ENCODE data around the gene VDAC2. TPM values are rescaled to one million over a fixed set of nuclear protein-coding genes. Genes with fewer than 3 reads are reported as not detected.

The VDAC2 gene
- total and polyA plus RNA-seq, 7 donors = 314 to 770 (median 432) TPM

DNA sequence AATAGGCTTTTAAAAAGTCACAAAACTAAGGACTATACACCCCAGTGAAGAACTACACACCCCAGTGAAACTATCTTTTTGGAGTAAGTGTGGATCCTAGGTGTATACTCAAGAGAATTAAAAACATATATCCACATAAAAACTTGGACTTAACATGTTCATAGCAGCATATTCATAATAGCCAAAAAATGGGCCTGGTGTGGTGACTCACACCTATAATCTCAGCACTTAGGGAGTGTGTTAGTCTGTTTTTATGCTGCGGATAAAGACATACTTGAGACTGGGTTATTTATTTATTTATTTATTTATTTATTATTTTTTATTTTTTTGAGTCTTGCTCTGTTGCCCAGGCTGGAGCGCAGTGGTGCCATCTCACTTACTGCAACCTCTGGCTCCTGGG, 44.1 kb downstream of the VDAC2 start:
- H3K36me3 ChIP-seq (ENCODE audit: insufficient read depth in 1 of 2, low read depth in 1 of 2) = no peaks in the 10 kb centered on the region
- H3K4me3 ChIP-seq = no peak overlapping the region
- H3K27ac ChIP-seq = no peak overlapping the region
- ATAC-seq (no peak), DNase-seq (no peak)
- H3K9me3 ChIP-seq = peaks cover 14% of the 10 kb centered on the region
- H3K27me3 ChIP-seq (ENCODE audit: insufficient read depth in 3 of 3, low read length in 2 of 3) = no peaks in the 10 kb centered on the region
- no peaks in the 10 kb centered on the region for H3K4me1 ChIP-seq
- intact Hi-C loops (cut with DNase I) = no loop called here
- TF ChIP-seq, protein P1, sequence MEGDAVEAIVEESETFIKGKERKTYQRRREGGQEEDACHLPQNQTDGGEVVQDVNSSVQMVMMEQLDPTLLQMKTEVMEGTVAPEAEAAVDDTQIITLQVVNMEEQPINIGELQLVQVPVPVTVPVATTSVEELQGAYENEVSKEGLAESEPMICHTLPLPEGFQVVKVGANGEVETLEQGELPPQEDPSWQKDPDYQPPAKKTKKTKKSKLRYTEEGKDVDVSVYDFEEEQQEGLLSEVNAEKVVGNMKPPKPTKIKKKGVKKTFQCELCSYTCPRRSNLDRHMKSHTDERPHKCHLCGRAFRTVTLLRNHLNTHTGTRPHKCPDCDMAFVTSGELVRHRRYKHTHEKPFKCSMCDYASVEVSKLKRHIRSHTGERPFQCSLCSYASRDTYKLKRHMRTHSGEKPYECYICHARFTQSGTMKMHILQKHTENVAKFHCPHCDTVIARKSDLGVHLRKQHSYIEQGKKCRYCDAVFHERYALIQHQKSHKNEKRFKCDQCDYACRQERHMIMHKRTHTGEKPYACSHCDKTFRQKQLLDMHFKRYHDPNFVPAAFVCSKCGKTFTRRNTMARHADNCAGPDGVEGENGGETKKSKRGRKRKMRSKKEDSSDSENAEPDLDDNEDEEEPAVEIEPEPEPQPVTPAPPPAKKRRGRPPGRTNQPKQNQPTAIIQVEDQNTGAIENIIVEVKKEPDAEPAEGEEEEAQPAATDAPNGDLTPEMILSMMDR (IDR thresholded peaks at IDR 0.05) = no peak
- 94 to 98% (median 96%) methylated on average over 2 of the region's 2 CpGs for WGBS, 3 donors

DNA sequence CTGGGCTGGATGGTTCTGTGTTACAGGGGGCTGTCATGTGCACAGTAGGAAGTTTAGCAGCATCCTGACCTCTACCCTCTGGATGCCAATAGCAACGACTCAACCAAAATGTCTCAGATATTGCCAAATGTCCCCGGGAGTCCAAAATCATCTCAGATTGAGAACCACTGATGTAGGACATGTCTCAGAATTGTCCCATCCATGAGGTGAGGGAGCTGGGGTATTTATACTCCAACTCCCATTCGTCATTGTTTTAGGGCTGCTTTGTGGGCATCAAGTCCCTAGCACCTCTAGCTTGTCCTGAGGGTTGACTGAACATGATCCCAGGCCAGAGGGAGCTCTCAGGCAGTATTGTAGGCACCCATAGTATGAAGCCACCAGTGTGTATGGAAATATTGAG, 50.4 kb downstream of the VDAC2 start:
- intact Hi-C loops (cut with DNase I) = no loop called here
- Histone ChIP-seq H3K27ac (no peak overlapping the region), H3K36me3 (ENCODE audit: insufficient read depth in 1 of 2, low read depth in 1 of 2) (no peaks in the 10 kb centered on the region), H3K27me3 (ENCODE audit: insufficient read depth in 3 of 3, low read length in 2 of 3) (no peaks in the 10 kb centered on the region), H3K9me3 (no peaks in the 10 kb centered on the region), H3K4me1 (no peaks in the 10 kb centered on the region), H3K4me3 (no peak overlapping the region)
- 64 to 78% (median 64%) methylated on average over 3 of the region's 3 CpGs for WGBS, 3 donors
- DNase-seq (no peak), ATAC-seq (no peak)
- TF ChIP-seq, protein P1 (IDR thresholded peaks at IDR 0.05) = no peak

DNA sequence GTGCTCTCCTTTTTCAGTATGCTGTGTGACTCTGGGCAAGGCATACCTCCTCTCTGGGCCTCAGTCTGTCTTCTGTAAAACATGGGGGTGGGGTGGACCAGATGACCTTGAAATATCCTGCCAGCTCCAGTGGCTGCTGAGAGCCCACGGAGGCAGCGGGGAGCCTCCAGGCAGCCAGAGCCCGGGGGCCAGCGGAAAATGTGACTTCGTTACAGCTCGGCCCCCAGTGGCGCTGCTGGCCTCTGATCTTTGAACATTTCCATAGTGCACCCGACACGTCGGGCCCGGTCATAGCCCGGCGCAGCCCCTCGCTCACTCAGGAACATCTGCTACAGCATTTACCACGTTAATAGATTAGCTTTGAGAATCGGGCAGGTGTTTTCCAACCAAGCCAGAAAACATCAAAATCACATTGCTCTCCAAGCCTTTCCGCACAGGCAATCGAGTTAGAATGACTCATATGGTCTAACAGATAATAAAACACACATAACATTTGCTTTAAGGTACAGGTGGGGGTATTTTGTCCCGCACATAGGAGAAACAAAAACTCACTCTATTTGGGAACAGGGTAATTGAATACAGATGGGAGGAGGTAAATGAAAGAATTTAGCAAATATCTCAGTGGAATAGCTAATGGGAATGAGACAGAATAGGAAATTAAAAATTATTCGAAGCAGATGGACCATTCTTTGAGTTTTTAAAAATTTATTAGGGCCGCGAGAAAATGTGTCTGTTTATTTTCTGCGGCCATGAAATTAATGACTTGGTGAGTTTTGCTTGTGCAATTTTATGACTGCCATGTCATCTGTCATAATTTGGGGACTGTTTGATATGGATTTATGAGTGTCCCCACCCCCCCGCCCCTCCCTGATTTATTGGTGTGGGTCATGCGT, 51.5 kb downstream of the VDAC2 start:
- Histone ChIP-seq H3K27ac (no peak overlapping the region), H3K36me3 (ENCODE audit: insufficient read depth in 1 of 2, low read depth in 1 of 2) (no peaks in the 10 kb centered on the region), H3K4me3 (no peak overlapping the region), H3K4me1 (no peaks in the 10 kb centered on the region), H3K9me3 (no peaks in the 10 kb centered on the region), H3K27me3 (ENCODE audit: insufficient read depth in 3 of 3, low read length in 2 of 3) (no peaks in the 10 kb centered on the region)
- TF ChIP-seq, protein P1 (IDR thresholded peaks at IDR 0.05) = no peak
- 32 to 46% (median 33%) methylated on average over 25 of the region's 25 CpGs for WGBS, 3 donors
- no peak for ATAC-seq
- DNase-seq = no peak
- intact Hi-C loops (cut with DNase I) = no loop called here

DNA sequence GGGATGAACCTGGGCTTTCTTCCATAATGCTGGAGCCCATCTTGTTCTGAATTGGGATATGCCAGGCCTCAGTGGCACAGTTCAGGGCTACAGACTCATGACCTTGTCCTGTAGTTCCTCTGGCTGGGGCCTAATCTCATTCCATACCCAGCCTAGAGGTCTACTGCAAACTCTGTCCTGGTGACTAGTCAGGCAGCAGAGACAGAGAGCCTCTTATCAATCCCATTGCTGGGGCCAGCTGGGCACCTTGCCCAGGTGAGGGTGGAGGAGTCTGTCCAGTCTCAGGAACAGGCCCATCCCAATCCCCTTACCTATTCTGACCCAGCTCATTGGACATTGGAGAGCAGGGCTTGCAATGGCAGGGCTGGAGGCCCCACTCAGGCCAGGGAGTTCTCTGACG, 53.2 kb downstream of the VDAC2 start:
- TF ChIP-seq, protein P1 (IDR thresholded peaks at IDR 0.05) = no peak
- Histone ChIP-seq H3K4me1 (no peaks in the 10 kb centered on the region), H3K9me3 (no peaks in the 10 kb centered on the region), H3K4me3 (no peak overlapping the region), H3K27me3 (ENCODE audit: insufficient read depth in 3 of 3, low read length in 2 of 3) (no peaks in the 10 kb centered on the region), H3K36me3 (ENCODE audit: insufficient read depth in 1 of 2, low read depth in 1 of 2) (no peaks in the 10 kb centered on the region), H3K27ac (no peak overlapping the region)
- no peak for DNase-seq
- no peak for ATAC-seq
- intact Hi-C loops (cut with DNase I) = no loop called here
- WGBS, 3 donors = 92 to 100% (median 100%) methylated on average over 1 of the region's 1 CpG
